ENCODE measurements around the gene TGM3.

Gene TGM3

DNA sequence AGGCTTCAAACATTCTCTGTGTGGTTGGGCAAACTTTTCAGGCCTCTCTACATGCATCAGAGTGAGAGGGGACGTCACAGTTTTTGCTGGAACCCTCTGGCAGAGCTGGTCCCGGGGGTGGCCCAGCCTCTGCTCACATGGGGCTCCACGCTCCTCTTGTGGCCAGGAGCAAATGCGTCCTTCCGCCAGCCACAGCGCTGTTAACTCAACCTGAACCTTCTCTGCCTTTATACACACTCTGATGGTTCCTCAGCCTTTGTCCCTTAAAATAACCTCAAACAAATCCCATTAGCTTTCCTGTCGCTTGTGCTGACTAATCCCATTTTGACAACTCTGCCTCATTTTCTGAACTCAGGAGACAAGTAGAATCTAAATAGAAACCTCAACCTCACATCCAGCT is 45.5 kb downstream of the TGM3 start:
- DNase-seq, result no peak

- DNase-seq, result no peak
Measured at GRCh38 chr20:2342243-2342642, 46.4 kb downstream of the TGM3 start.

GRCh38 chr20:2346188-2346587 is 50.4 kb downstream of the TGM3 start:
- DNase-seq, result no peak

GRCh38 chr20:2348336-2348735 is 52.5 kb downstream of the TGM3 start:
- DNase-seq, result no peak

- no peak for DNase-seq
Measured at GRCh38 chr20:2349801-2350200, 54.0 kb downstream of the TGM3 start.

GRCh38 chr20:2350606-2351005 is 54.8 kb downstream of the TGM3 start:
- no peak for DNase-seq

GRCh38 chr20:2353231-2353630 is 57.4 kb downstream of the TGM3 start:
- DNase-seq, result no peak

GRCh38 chr20:2357114-2357513 is 61.3 kb downstream of the TGM3 start:
- no peak for DNase-seq

GRCh38 chr20:2358006-2358405 is 62.2 kb downstream of the TGM3 start:
- no peak for DNase-seq

DNA sequence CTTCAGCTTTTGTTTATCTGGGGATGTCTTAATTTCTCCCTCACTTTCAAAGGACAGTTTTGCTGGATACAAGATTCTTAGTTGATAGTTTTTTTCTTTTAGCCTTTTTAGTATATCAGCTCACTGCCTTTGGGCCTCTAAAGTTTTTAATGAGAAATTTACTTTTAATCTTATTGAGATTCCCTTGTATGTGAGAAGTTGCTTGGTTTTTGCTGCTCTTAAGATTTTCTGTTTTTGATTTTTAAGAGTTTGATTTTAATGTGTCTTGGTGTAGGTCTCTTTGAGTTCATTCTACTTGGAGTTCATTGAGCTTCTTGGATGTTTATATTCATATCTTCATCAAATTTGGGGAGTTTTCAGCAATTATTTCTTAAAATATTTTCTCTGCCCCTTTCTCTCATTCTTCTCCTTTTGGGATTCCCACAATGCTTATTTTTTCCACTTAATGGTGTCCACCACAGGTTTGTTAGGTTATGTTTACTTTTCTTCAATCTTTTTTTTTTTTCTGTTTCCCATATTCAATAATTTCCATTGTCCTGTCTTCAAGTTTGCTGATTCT is 65.3 kb downstream of the TGM3 start:
- DNase-seq, result no peak

DNA sequence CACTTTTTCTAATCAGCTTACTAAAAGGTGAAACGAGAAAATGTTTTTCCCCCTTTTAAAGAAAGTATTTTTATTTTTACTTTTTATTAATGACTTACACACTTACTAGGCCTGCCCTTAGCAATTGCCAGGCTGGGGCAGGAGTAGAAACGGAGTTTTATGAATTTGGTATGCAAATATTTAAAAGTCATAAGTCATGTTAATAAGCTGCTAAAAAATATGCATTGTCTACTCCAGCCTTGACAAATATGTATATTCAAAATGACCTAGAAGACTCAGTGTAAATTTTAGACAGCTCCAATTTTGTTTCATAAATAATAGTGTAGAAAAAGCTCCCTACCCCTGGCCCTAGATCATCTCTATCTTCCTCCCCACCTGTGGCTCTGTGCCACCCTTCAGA is 67.4 kb downstream of the TGM3 start:
- no peak for DNase-seq

DNA sequence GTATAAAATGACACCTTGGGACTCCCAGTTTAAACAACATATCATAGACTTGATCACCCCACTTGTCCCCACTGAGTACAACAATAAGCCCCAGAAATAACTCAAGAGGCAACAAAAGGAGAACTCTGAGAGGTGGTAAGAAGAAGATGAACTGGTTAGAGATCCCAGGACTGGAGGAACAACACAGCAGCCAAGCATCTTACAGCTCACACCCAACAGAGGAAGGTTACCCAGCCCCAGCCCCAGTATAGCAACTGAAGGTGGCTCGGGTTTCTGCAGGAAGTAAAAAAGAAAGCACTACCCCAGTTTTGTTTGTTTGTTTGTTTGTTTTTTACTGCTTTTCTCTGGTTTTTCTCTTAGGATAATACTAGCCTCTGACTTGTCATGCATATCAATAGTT is 67.8 kb downstream of the TGM3 start:
- DNase-seq, result no peak

DNA sequence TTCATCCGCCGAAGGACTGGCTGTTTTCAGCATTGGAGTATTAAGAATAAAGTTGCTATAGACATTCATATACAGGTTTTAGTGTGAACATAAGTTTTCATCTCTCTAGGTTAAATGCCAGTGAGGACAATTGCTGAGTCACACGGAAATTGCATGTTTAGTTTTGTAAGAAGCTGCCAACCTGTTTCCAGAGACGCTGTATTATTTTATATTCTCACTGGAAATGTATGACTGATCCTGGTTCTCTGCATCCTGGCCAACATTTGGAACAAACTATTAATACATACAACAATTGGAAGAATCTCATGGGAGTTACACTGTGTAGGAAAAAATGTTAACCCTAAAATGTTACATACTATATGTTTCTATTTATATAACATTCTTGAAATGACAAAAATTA is 68.2 kb downstream of the TGM3 start:
- no peak for DNase-seq

GRCh38 chr20:2365091-2365490 is 69.3 kb downstream of the TGM3 start:
- DNase-seq, result no peak

- no peak for DNase-seq
Measured at GRCh38 chr20:2365666-2366065, 69.9 kb downstream of the TGM3 start.

DNA sequence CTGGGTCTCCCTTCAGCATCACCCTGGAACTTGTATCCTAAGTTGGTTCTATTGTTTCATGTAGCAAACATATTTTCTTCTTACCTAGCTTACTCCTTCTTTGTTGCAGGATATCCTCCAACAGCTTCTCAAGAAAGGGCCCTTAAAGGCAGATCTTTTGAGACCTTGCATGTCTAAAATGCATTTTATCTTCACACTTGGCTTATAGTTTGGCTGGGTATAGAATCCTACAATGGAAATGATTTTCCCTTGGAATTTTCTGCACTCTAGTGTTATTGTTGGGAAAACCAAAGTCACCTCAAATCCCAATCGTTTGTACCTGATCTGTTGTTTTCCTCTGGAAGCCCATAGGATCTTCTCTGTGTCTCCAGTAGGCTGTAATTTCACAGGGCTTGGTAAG is 72.8 kb downstream of the TGM3 start:
- DNase-seq, result no peak

- no peak for DNase-seq
Measured at GRCh38 chr20:2373098-2373497, 77.3 kb downstream of the TGM3 start.

DNA sequence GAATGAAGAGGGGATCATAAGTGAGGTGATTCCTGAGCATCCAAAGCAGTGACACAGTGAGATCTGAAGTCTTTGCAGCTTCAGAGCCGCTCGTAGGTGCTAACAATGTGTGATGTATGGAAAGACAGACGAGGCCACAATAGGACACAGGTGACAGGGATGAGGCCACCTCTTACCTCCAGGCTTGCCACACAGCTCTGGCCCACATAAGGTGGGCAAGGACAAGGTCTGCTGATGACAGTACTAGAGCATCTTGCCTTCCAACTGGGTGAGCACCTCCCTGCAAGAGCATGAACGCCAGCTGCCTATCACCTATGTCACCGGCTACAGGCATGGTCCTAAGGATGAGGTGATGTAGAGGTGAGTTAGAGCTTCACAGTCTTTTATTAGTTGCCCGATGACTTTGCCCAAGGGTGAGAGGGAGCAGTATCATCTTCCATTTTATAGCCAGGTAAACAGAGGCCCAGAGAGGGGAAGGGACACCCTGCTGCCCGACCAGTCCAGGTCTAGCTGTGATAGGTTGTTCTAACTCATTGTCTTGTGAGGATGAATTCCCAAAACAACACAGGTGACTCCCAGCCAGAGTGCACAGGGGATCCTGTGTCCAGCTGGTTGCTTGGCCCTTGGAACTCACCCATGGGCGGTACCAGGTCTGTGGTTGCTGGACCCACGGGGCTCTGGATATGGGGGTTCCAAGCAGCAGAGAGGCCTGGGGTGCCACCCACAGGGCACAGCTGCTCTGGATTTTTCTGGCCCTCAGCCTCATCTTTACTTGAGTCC is 78.7 kb downstream of the TGM3 start:
- no peak for DNase-seq

- DNase-seq, result no peak
Measured at GRCh38 chr20:2378893-2379292, 83.1 kb downstream of the TGM3 start.

DNA sequence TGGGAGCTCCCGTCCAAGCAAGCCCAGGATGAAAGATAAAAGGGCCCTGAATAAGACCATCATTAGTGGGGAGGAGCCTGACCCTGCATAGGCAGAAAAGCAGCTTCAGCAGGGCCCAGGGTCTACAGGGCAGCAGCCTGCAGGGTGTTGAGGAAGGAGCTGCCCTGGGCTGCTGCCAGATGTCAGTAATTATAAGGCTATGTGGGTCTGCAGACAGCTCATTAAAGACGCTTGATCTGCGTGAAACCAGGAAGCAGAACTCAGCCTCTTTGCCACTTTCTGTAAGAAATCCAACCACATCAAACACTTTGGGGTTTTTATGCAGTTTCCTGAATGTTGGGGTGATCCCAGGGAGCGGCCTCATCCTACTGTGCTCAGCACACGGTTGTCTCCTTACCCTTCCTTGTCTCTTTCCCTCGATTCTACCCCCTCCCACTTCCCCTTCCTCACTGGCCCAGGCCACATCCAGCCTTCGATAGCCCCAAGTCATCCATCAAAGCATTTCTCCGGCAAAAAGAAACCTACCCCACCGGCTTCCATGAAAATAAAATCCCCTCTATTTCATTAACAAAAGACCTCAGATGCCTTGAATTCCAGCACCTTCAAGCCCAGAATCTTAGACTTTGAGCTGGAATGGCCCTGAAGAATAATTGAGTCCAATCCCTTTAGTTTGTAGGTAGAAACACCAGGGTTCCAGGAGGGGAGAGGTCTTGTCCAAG is 83.9 kb downstream of the TGM3 start:
- DNase-seq, result no peak

GRCh38 chr20:2380601-2381000 is 84.8 kb downstream of the TGM3 start, which contains the start of gene TGM6:
Gene TGM6 (plus strand): TSS chr20:2380901. CDS start chr20:2380969, 68 bp downstream.
- no peak for DNase-seq

DNA sequence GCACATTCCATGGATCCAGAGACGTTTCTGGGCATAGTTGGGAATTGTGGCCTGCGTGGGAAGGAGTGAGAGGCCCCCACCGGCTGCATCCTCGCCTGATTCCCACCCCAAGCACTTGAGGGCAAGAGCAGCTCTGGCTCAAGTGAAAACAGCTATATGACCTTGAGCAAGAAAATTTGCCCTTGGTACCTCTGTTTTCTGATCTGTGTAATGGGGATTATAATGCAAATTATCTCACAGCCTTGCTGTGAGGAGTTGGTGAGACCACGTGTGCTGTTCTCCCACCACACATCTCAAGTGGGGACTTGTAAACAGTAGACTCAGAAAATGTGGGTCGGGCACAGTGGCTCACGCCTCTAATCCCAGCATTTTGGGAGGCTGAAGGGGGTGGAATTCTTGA is 85.5 kb downstream of the TGM3 start:
- DNase-seq, result no peak

- DNase-seq, result no peak
Measured at GRCh38 chr20:2382833-2383232, 87.0 kb downstream of the TGM3 start.

GRCh38 chr20:2385026-2385425 is 89.2 kb downstream of the TGM3 start:
- no peak for DNase-seq
